ENCODE data around the gene HIVEP3.

- TF ChIP-seq CTCF (IDR thresholded peaks at IDR 0.05; ENCODE audit: low read length) (no peak), EZH2phosphoT487 (IDR thresholded peaks at IDR 0.05; ENCODE audit: low read length) (no peak), EZH2 (optimal IDR thresholded peaks at IDR 0.05; ENCODE audit: low read depth, low read length) (no peak)
Observed at GRCh38 chr1:41902159-41902577, 16.6 kb downstream of the HIVEP3 start.
